WTC11 (cell line): ENCODE measurements around the gene GH2. TPM values are rescaled to one million over a fixed set of nuclear protein-coding genes. Genes with fewer than 3 reads are reported as not detected.
"Not testable (repeated sequence)": the region's sequence is repeated elsewhere in the genome, so short reads cannot be mapped to it uniquely, and the experiment has no call there.

Experiments used
- ATAC-seq: fragments of 200-7000 bp; cut with Tn5 transposase; 2 replicates; pipeline ENCODE4 v1.10.0; 2021; ENCODE audit warnings: mild to moderate bottlenecking, moderate library complexity
- CTCF ChIA-PET: fragments of 300-600 bp; sonication (Branson Sonifier 250); formaldehyde crosslinking; loops from one replicate; lab custom pipeline; 2021; ENCODE audit warnings: antibody characterized with exemption; lab: Charles Lee
- POLR2A ChIA-PET: fragments of 350-600 bp; sonication (Branson Sonifier 250); formaldehyde crosslinking; loops from one replicate; lab custom pipeline; 2021; ENCODE audit warnings: antibody characterized with exemption; lab: Charles Lee
- DNase-seq: peaks from one replicate; pipeline ENCODE4 v3.0.0; 2021; ENCODE audit warnings: low spot score
- H3K27ac Mint-ChIP-seq: 2 replicates; pipeline ENCODE4 v1.8.0; 2021; ENCODE audit warnings: mixed read lengths
- H3K27me3 Mint-ChIP-seq: 2 replicates; pipeline ENCODE4 v1.8.0; 2021; ENCODE audit warnings: low read depth, mild to moderate bottlenecking, moderate library complexity, mixed read lengths
- H3K36me3 Mint-ChIP-seq: 2 replicates; pipeline ENCODE4 v1.8.0; 2021; ENCODE audit warnings: mixed read lengths
- H3K4me1 Mint-ChIP-seq: 2 replicates; pipeline ENCODE4 v1.8.0; 2022; ENCODE audit warnings: mixed read lengths
- H3K4me3 Mint-ChIP-seq: 2 replicates; pipeline ENCODE4 v1.8.0; 2021; ENCODE audit warnings: mild to moderate bottlenecking, moderate library complexity, mixed read lengths
- H3K9me3 Mint-ChIP-seq: 2 replicates; pipeline ENCODE4 v1.8.0; 2021; ENCODE audit warnings: mixed read lengths
- ATF1 ChIP-seq: sonication (generic); formaldehyde crosslinking; IDR thresholded peaks from 2 replicates; pipeline ENCODE4 v1.8.1; 2023; ENCODE audit warnings: mild to moderate bottlenecking, moderate library complexity, missing genetic modification reagents
- ATF2 ChIP-seq: sonication (generic); formaldehyde crosslinking; IDR thresholded peaks from 2 replicates; pipeline ENCODE4 v1.8.1; 2022; ENCODE audit warnings: low read depth, missing genetic modification reagents, borderline replicate concordance
- GRHL2 ChIP-seq: fragments of 250-450 bp; sonication (Bioruptor Pico); IDR thresholded peaks from 2 replicates; pipeline ENCODE4 v1.8.0; 2022; ENCODE audit warnings: mild to moderate bottlenecking, moderate library complexity; ENCODE audit not compliant: insufficient replicate concordance, severe bottlenecking
- GTF2I ChIP-seq: fragments of 250-450 bp; sonication (Bioruptor Pico); conservative IDR thresholded peaks from 2 replicates; pipeline ENCODE4 v1.4.0; 2021; ENCODE audit warnings: mild to moderate bottlenecking
- HMGA2 ChIP-seq: fragments of 250-450 bp; sonication (Bioruptor Pico); IDR thresholded peaks from 2 replicates; pipeline ENCODE4 v1.4.0; 2021; ENCODE audit warnings: mild to moderate bottlenecking, moderate library complexity
- JAZF1 ChIP-seq: fragments of 250-450 bp; sonication (Bioruptor Pico); IDR thresholded peaks from 2 replicates; pipeline ENCODE4 v1.9.0; 2021; ENCODE audit warnings: moderate library complexity, mild to moderate bottlenecking, inconsistent platforms
- JUN ChIP-seq: sonication (generic); formaldehyde crosslinking; IDR thresholded peaks from 2 replicates; pipeline ENCODE4 v1.8.0; 2023; ENCODE audit warnings: mild to moderate bottlenecking, missing genetic modification reagents
- MAX ChIP-seq: sonication (generic); formaldehyde crosslinking; IDR thresholded peaks from 2 replicates; pipeline ENCODE4 v1.8.0; 2022; ENCODE audit warnings: mild to moderate bottlenecking, missing genetic modification reagents
- MXD4 ChIP-seq: fragments of 250-450 bp; sonication (Bioruptor Pico); IDR thresholded peaks from 2 replicates; pipeline ENCODE4 v1.8.0; 2021; ENCODE audit warnings: mild to moderate bottlenecking, moderate library complexity, borderline replicate concordance
- NFATC4 ChIP-seq: fragments of 250-450 bp; sonication (Bioruptor Pico); IDR thresholded peaks from 2 replicates; pipeline ENCODE4 v1.9.0; 2021; ENCODE audit warnings: mild to moderate bottlenecking
- NFE2L1 ChIP-seq: sonication (generic); formaldehyde crosslinking; IDR thresholded peaks from 2 replicates; pipeline ENCODE4 v1.8.1; 2023; ENCODE audit warnings: missing genetic modification reagents
- RELA ChIP-seq: sonication (generic); formaldehyde crosslinking; IDR thresholded peaks from 2 replicates; pipeline ENCODE4 v1.8.1; 2022; ENCODE audit warnings: missing genetic modification reagents, mild to moderate bottlenecking, borderline replicate concordance
- RORB ChIP-seq: fragments of 250-450 bp; sonication (Bioruptor Pico); IDR thresholded peaks from 2 replicates; pipeline ENCODE4 v1.9.0; 2021; ENCODE audit warnings: mild to moderate bottlenecking
- TEAD4 ChIP-seq: sonication (generic); formaldehyde crosslinking; IDR thresholded peaks from 2 replicates; pipeline ENCODE4 v1.8.0; 2022; ENCODE audit warnings: mild to moderate bottlenecking, missing genetic modification reagents
- TP53 ChIP-seq: sonication (generic); formaldehyde crosslinking; IDR thresholded peaks from 2 replicates; pipeline ENCODE4 v1.8.1; 2023; ENCODE audit warnings: mild to moderate bottlenecking, missing genetic modification reagents
- ZNF423 ChIP-seq: fragments of 250-450 bp; sonication (Bioruptor Pico); IDR thresholded peaks from 2 replicates; pipeline ENCODE4 v2.1.2; 2022; ENCODE audit warnings: mild to moderate bottlenecking, moderate library complexity
- total RNA-seq: library from RNA; stranded (reverse); gene quantifications from 3 replicates; pipeline ENCODE4 v1.2.3, GENCODE V29; 2021
- TF ChIP-seq, protein P1 (sequence below): sonication (generic); formaldehyde crosslinking; IDR thresholded peaks from 2 replicates; pipeline ENCODE4 v1.8.0; 2022; ENCODE audit warnings: mild to moderate bottlenecking, missing genetic modification reagents
- TF ChIP-seq, protein P2 (sequence below): fragments of 250-450 bp; sonication (Bioruptor Pico); IDR thresholded peaks from 2 replicates; pipeline ENCODE4 v1.9.0; 2021; ENCODE audit warnings: moderate library complexity, mild to moderate bottlenecking, inconsistent platforms, borderline replicate concordance
- TF ChIP-seq, protein P3 (sequence below): fragments of 250-450 bp; sonication (Bioruptor Pico); IDR thresholded peaks from 2 replicates; pipeline ENCODE4 v1.9.0; 2021; ENCODE audit warnings: mild to moderate bottlenecking
- TF ChIP-seq, protein P4 (sequence below): sonication (generic); formaldehyde crosslinking; IDR thresholded peaks from 2 replicates; pipeline ENCODE4 v1.8.1; 2022; ENCODE audit warnings: mild to moderate bottlenecking, moderate library complexity, missing genetic modification reagents

GH2 gene
- total RNA-seq, 1 experiment from 2014 or later: 0.35 TPM

DNA sequence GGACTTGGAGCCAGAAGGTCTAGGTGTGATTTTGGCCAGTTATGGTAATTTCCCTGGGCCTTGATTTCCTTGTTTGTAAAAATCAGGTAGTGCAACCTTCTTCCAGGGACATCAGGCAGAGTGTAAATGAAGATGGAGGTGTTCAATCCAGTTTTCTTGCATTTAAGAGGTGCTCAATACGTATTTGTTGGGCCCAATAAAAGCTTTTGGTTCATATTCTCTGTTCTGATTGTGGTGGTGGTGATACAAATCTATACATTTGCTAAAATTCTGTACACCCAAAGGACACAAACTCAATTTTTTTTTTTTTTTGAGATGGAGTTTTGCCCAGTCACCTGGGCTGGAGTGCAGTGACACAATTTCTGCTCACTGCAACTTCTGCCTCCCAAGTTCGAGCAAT, 44.4 kb upstream of the GH2 start (continued):
- no peak for TF ChIP-seq JAZF1 (CRISPR knock-in tag)
- no peak for TF ChIP-seq TEAD4 (CRISPR knock-in tag)
- no peak for TF ChIP-seq NFATC4 (CRISPR knock-in tag)

DNA sequence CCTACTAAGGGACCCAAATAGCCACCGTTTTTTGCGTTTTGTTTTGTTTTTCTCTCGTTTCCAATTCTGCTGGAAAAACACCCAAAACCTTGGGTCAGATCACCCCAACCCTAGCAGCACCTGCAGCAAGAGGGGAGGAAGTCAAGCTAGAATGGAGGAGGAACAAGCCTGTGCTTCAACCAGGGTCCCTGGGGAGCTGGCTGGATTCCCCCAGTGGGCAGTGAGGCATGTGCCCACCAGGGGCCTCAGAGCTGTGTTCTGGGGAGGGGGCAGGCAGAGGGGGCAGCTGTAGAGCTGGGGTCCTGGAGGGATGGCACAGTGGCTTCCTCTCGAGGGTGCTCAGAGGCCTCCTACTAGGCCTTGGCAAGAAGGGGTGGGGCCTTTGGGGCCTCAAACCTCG, 43.9 kb upstream of the GH2 start:
- TF ChIP-seq GTF2I (CRISPR knock-in tag) (no peak), ZNF423 (CRISPR knock-in tag) (no peak), RORB (CRISPR knock-in tag) (no peak), MXD4 (CRISPR knock-in tag) (no peak), TP53 (CRISPR knock-in tag) (no peak), GRHL2 (CRISPR knock-in tag) (no peak), NFE2L1 (CRISPR knock-in tag) (no peak), JUN (no peak), HMGA2 (no peak), RELA (CRISPR knock-in tag) (no peak), ATF1 (CRISPR knock-in tag) (no peak), MAX (CRISPR knock-in tag) (no peak), TEAD4 (CRISPR knock-in tag) (no peak), ATF2 (CRISPR knock-in tag) (no peak)
- TF ChIP-seq, protein P1, sequence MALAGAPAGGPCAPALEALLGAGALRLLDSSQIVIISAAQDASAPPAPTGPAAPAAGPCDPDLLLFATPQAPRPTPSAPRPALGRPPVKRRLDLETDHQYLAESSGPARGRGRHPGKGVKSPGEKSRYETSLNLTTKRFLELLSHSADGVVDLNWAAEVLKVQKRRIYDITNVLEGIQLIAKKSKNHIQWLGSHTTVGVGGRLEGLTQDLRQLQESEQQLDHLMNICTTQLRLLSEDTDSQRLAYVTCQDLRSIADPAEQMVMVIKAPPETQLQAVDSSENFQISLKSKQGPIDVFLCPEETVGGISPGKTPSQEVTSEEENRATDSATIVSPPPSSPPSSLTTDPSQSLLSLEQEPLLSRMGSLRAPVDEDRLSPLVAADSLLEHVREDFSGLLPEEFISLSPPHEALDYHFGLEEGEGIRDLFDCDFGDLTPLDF: no peak
- TF ChIP-seq, protein P2, sequence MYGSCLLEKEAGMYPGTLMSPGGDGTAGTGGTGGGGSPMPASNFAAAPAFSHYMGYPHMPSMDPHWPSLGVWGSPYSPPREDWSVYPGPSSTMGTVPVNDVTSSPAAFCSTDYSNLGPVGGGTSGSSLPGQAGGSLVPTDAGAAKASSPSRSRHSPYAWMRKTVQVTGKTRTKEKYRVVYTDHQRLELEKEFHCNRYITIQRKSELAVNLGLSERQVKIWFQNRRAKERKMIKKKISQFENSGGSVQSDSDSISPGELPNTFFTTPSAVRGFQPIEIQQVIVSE: no peak
- TF ChIP-seq, protein P3, sequence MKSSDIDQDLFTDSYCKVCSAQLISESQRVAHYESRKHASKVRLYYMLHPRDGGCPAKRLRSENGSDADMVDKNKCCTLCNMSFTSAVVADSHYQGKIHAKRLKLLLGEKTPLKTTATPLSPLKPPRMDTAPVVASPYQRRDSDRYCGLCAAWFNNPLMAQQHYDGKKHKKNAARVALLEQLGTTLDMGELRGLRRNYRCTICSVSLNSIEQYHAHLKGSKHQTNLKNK (CRISPR knock-in tag): no peak
- TF ChIP-seq, protein P4, sequence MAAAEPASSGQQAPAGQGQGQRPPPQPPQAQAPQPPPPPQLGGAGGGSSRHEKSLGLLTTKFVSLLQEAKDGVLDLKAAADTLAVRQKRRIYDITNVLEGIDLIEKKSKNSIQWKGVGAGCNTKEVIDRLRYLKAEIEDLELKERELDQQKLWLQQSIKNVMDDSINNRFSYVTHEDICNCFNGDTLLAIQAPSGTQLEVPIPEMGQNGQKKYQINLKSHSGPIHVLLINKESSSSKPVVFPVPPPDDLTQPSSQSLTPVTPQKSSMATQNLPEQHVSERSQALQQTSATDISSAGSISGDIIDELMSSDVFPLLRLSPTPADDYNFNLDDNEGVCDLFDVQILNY (CRISPR knock-in tag): no peak
- H3K27ac Mint-ChIP-seq: no peak overlapping the region
- ChIA-PET POLR2A (no interaction called here), CTCF (interaction anchor here (0.6 to 1.2 kb wide), 4 partner anchors 21 to 100 kb away, joined by 3 to 4 read pairs (median 3); no protein-coding TSS in a partner anchor)
- no peak overlapping the region for H3K4me3 Mint-ChIP-seq
- no peaks in the 10 kb centered on the region for H3K9me3 Mint-ChIP-seq
- H3K4me1 Mint-ChIP-seq: peaks cover under 1% of the 10 kb centered on the region
- H3K36me3 Mint-ChIP-seq: no peaks in the 10 kb centered on the region
- no peak for DNase-seq
- no peak for ATAC-seq
- no peaks in the 10 kb centered on the region for H3K27me3 Mint-ChIP-seq

DNA sequence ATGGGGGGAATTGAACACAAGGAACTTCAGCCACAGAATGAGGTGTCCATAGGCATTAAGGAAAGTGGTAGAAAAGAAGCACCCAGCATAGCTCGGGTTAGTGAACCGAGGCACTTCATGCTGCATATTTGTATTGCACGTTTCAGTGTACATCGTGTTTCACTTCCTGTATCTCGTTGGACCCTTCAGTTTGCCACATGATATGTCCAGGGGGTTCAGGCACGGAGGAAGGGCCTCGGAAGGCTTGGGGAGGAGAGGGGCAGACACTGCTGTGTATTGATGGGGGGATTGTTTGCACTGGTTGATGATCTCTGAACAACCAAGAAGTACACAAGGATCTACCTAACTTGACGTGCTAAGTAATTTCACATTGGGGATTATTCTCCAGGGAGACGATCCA, 40.7 kb upstream of the GH2 start:
- not testable (repeated sequence) for H3K9me3 Mint-ChIP-seq, H3K36me3 Mint-ChIP-seq, DNase-seq, ATAC-seq, H3K27ac Mint-ChIP-seq, H3K27me3 Mint-ChIP-seq, H3K4me3 Mint-ChIP-seq
- H3K4me1 Mint-ChIP-seq: peaks cover 16% of the 10 kb centered on the region
- POLR2A ChIA-PET: interaction anchor here (0.7 kb wide), 1 partner anchor 86 kb away, joined by 3 read pairs; no protein-coding TSS in a partner anchor
- CTCF ChIA-PET: interaction anchor here (1.1 to 1.9 kb wide), 5 partner anchors 10 to 68 kb away, joined by 3 to 7 read pairs (median 4); partner anchors contain the start of genes CD79B and CSHL1

GRCh38 chr17:63920779-63921178, 39.0 kb upstream of the GH2 start:
- not testable (repeated sequence) for DNase-seq, H3K36me3 Mint-ChIP-seq, H3K4me3 Mint-ChIP-seq, H3K9me3 Mint-ChIP-seq, H3K27ac Mint-ChIP-seq, ATAC-seq, H3K27me3 Mint-ChIP-seq
- peaks cover 16% of the 10 kb centered on the region for H3K4me1 Mint-ChIP-seq
- ChIA-PET POLR2A (interaction anchor here (1.6 kb wide), 1 partner anchor 10 kb away, joined by 3 read pairs; no protein-coding TSS in a partner anchor), CTCF (interaction anchor here (1.0 to 4.5 kb wide), 9 partner anchors 10 to 213 kb away, joined by 3 to 170 read pairs (median 47); partner anchors contain the start of genes CD79B and CSHL1)
